ENCODE data around the gene NFU1.
A peak's percentile ranks its signal among the peaks of the same experiment; 100 is the strongest.

NFU1 gene

GRCh38 chr2:69436938-69437750 is at the start of gene NFU1:
Gene NFU1 (minus strand): TSS chr2:69437435. CDS start chr2:69437422, 13 bp downstream.
- peak; percentile 95 for DNase-seq

- no peak for DNase-seq
Observed at GRCh38 chr2:69483696-69484095, 46.5 kb upstream of the NFU1 start.

- no peak for DNase-seq
Observed at GRCh38 chr2:69483024-69483423, 45.8 kb upstream of the NFU1 start.

GRCh38 chr2:69482471-69482870 is 45.2 kb upstream of the NFU1 start:
- no peak for DNase-seq

- DNase-seq, result no peak
Observed at GRCh38 chr2:69481421-69481820, 44.2 kb upstream of the NFU1 start.

GRCh38 chr2:69477627-69478026 is 40.4 kb upstream of the NFU1 start:
- DNase-seq, result peak; percentile 37

- DNase-seq, result no peak
Observed at GRCh38 chr2:69474688-69475087, 37.5 kb upstream of the NFU1 start.

GRCh38 chr2:69471793-69472192 is 34.6 kb upstream of the NFU1 start:
- DNase-seq, result no peak

- DNase-seq, result no peak
Observed at GRCh38 chr2:69470911-69471310, 33.7 kb upstream of the NFU1 start.

GRCh38 chr2:69469784-69470183 is 32.5 kb upstream of the NFU1 start:
- no peak for DNase-seq

GRCh38 chr2:69469375-69469774 is 32.1 kb upstream of the NFU1 start:
- no peak for DNase-seq

- DNase-seq, result peak; percentile 39
Observed at GRCh38 chr2:69466728-69467127, 29.5 kb upstream of the NFU1 start.

GRCh38 chr2:69465513-69466456 is 28.6 kb upstream of the NFU1 start:
- no peak for DNase-seq

- DNase-seq, result no peak
Observed at GRCh38 chr2:69464575-69464974, 27.3 kb upstream of the NFU1 start.

- no peak for DNase-seq
Observed at GRCh38 chr2:69462780-69463179, 25.5 kb upstream of the NFU1 start.

GRCh38 chr2:69461404-69461803 is 24.2 kb upstream of the NFU1 start:
- no peak for DNase-seq

- DNase-seq, result no peak
Observed at GRCh38 chr2:69459936-69460335, 22.7 kb upstream of the NFU1 start.

- DNase-seq, result no peak
Observed at GRCh38 chr2:69456950-69457445, 19.8 kb upstream of the NFU1 start.

GRCh38 chr2:69456154-69456553 is 18.9 kb upstream of the NFU1 start:
- DNase-seq, result no peak

GRCh38 chr2:69454976-69455375 is 17.7 kb upstream of the NFU1 start:
- DNase-seq, result no peak

GRCh38 chr2:69453475-69454129 is 16.4 kb upstream of the NFU1 start:
- DNase-seq, result peak; percentile 59

GRCh38 chr2:69452687-69453086 is 15.5 kb upstream of the NFU1 start:
- no peak for DNase-seq
